ENCODE results near the gene METTL26. TPM values are rescaled to one million over a fixed set of nuclear protein-coding genes. Genes with fewer than 3 reads are reported as not detected.
"Not testable (repeated sequence)": the region's sequence is repeated elsewhere in the genome, so short reads cannot be mapped to it uniquely, and the experiment has no call there.

Gene METTL26
- total RNA-seq, 1 donor from 2014 or later: 31.8 TPM

DNA sequence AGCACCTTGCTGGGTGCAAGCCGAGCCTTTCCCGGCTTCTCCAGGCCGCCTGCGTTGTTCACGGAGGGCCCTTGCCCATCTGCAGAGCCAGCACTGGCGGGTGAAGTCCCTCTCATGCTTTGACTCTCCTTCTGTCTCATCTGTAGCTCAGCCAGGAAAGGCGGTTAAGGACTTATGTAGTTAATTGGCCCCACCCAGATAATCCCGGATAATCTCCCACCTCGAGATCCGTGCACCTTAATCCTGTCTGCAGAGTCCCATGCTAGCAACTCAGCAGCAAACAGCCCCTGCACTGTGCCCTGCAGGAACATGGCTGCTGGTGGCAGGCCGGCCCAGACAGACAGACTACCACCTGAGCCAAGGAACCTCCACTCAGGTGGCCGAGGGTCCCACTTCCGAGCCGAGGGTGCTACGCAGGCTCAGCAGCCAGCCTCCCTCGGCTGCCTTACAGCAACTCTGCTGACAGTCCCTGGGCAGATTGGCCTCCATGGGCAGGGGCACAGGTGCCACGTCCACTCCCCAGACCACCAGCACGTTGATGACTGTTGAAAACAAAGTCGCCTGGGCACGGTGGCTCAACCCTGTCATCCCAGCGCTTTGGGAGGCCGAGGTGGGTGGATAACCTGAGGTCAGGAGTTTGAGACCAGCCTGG, 29.3 kb downstream of the METTL26 start:
- no peak for DNase-seq (ENCODE audit: low spot score in 2 of 2)
- FAIRE-seq: no peak

DNA sequence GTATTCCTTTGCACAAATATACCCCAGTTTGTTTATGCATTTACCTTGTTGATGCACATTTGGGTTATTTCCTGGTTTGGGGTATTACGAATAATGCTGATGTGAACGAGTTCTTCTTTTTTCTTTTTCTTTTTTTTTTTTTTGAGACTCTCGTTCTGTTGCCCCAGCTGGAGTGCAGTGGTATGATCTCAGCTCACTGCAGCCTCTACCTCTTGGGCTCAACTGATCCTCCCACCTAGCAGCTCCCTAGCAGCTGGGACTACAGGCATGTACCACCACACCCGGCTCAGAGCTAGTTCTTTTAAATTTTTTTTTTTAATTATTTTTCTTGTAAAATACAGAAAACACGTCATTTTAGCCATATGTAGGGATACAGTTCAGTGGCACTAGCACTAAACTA, 32.2 kb downstream of the METTL26 start:
- no peak for FAIRE-seq
- no peak for DNase-seq (ENCODE audit: low spot score in 2 of 2)

DNA sequence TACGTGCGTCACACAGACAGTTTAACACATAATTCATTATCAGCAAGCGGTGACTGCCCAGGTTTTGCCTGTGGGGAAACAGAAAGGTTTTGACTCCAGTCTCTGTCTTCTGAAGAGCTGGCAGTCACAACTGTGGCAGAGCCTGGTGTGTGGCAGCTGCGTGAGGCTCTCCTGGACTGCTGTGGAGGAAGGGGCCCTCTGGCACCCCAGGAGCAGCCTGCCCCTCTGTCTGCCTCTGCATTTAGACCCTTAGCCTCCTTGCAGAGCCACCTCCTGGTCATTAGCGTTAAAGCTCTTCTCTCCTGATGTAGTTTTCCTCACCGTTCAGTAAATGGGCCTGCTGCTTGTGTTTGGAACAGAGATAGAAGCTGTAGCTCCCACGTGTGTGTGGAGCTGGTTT, 35.3 kb downstream of the METTL26 start:
- FAIRE-seq (no peak), DNase-seq (ENCODE audit: low spot score in 2 of 2) (no peak)

DNA sequence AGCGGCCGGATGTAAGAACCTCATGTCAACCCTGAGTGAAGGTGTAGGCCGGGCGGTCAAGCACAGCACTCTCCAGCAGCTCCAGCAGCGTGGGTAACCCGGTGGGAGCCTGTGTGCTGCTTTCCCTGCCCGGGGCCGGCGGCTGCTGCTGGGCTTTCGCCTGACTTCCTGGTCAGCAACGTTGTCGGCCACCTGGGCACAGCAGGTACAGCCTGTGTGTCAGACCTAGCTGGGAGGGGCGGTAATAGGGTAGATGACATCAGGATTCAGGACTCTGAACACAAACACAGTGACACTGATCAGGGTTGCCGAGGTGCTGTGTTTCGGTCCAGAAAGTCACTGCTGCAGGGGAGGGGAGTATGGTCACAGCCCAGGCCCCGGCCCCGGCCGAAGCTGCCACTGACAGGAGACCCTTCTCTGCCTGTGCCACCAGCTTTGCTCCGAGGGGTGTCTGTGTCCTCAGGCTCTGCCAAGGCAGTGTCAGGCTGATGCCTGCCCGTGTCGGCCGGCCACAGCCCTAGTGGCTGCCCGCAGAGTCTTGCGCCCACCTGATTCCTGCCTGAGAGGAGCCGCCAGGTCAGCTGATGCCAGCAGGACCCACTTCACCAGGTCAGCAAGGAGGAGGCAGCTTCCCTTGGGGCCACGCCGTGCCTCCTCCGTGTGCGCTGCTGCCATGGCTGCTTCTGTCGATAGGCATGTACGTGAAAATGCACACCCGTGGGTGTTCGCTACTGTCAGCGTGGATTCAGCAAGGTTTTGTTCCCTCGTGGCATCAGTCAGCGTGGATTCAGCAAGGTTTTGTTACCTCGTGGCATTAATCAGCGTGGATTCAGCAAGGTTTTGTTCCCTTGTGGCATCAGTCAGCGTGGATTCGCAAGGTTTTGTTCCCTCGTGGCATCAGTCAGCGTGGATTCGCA, 37.0 kb downstream of the METTL26 start:
- no peak for DNase-seq (ENCODE audit: low spot score in 2 of 2)
- no peak for FAIRE-seq

DNA sequence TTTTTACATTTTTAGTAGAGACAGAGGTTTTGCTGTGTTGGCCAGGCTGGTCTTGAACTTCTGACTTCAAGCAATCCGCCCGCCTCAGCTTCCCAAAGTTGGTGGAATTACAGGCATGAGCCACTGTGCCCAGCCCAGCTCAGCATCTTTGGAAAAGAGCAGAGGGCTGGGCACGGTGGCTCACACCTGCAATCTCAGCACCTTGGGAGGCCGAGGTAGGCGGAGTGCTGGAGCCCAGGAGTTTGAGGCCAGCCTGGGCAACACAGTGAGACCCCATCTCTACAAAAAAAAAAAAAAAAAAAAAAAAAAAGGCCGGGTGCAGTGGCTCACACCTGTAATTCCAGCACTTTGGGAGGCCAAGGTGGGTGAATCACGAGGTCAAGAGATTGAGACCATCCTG, 38.5 kb downstream of the METTL26 start:
- not testable (repeated sequence) for DNase-seq (ENCODE audit: low spot score in 2 of 2); FAIRE-seq

DNA sequence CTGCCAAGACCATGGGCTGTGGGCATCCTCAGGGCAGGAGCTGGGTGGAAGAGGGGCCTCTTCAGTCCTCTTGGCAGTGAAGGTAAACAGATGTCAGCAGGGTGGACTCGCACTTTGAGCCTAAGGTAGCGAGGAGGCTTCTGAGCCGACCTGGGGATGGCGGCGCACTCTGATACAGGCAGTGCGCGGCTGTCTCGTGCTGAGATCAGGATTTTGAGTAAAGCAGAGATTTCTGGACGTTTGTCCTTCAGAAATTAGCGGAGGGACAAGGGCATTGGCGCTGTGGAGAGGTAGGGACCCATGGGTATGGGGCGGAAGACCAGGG, 39.4 kb downstream of the METTL26 start:
- DNase-seq (ENCODE audit: low spot score in 2 of 2): no peak
- FAIRE-seq: no peak

DNA sequence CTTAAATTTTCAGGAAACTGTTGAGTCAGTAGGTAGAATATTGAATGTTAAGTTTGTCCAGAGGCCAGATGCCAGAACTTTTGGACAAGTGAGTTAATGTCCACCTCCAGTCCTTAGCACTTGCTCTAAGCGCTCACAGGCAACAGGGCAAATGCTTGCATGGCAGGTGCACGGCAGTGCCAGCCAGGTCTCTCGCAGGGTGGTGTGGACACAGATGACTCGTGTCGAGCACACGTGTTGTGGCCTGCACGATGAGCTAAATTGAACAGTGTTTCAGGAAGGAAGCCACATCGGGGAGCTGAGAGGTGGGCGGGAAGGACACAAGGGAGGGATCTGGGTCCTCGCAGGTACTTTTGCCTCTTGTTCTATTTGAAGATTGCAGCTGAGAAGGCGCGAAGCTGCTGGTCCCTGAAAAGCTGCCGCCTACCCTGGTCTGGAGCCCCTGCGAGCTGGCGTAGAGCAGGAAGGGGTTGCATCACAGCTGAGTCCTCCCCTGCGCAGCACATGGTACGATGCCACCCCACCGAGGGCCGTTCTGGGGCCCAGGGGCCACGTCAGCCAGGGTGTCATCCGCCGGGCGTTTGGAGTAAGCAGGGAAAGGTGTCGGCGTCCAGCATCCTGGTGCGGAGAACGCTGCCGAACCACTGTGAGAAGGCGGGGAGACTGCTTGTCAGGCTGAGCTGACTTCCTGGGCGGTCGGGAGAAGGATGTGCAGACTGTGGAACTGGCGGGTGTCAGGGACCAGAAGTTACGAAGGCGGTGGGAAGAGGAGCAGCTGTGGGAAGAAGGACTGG, 40.0 kb downstream of the METTL26 start:
- no peak for DNase-seq (ENCODE audit: low spot score in 2 of 2)

DNA sequence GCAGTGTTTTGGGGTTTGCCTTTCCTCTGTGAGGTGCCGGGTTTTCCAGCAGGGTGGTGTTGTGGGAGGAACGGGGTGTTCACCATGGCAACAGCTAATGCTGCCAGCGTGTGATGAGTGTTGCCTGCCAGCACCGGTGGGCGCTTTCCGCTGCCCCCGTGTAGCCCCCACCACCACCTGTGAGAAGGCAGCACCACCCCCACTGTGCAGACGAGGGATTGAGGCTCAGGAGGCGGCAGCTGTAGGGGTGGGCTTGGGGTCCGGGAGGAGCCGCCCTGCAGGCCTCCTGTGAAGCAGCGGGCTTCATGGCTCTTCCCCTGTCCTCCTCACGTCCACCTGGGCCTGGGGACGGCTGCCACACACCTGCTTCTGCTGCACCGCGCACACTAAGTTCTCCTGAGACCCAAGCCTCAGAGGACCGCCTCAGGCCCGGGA, 41.0 kb downstream of the METTL26 start:
- FAIRE-seq: no peak
- DNase-seq (ENCODE audit: low spot score in 2 of 2): no peak

More for the DNA sequence above, 40.0 kb downstream of the METTL26 start:
- FAIRE-seq: no peak

DNA sequence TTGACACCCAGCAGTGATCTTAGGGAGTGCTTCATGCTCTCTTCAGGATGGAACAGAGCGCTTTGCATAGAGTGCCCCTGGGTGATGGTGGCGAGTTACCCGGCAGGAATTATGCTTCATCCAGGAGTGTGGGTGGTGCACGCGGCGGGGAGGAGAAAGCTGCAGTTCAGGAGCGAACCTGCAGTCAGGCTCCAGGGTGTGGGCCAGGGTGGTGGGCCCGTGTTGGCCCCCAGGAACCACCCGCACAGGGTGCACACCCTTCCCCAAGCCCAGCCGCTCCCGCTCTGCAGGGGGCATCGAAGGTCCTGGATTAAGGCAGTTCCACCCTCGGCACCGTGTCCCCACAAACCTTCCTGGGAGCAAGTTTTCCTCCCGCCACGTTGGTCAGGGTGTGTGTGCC, 42.3 kb downstream of the METTL26 start:
- DNase-seq (ENCODE audit: low spot score in 2 of 2): no peak
- no peak for FAIRE-seq

DNA sequence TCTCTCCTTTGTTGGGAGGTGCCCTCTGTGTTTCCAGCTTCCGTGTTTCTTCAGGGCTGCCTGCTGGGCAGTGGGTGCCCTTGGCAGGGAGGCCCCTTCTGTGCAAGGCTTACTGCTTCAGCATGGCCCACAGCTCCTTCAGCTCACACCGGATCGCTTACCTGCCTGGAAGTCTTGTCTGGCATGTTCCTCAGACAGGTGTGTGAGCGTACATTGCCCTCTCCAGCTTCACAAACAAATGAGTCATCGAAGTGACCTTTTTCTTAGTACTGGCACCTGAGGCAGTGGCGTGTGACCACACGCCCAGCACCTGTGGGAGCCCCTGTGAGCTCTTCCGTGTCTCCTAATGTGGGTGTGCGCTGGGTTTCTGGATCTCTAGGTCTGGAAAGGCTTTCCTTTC, 42.7 kb downstream of the METTL26 start:
- no peak for FAIRE-seq
- no peak for DNase-seq (ENCODE audit: low spot score in 2 of 2)

DNA sequence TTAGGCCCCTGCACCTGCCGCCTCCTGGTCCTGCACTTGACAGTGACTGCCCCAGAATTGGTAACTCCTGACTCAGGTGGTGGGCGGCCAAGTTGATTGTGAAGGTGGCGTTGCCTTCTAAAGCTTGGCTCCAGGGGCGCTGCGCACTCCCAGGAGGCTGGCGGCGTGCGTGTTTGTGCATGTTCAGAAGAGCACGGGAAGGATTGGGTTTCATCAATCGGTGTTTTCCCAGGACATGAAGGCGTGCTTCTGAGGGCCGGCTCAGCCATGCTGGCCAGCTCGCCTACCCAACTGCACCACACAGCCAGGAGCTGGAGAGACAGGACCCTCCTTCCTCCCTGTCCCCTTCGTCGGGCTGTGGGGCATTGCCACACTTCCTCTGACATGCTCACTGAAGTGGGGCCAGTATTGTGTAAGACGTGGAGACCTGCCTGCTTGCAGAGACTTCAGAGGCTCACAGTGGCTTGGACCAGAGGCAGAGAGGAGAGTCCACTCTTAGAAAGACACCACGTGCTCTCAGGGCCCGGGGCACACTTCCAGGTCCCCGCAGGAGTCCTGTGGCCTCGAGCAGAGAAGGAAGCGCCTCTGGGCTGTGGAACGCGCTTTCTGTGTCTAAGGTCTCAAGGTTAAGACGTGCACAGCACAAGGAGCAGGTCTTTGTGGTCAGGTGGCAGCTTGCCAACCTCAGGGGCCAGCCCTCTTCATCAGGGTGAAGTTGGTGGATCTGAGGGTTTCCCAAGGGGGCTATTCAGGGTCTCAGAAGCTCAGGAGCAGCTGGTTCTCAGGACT, 43.4 kb downstream of the METTL26 start:
- peak in 1 of 2 donors; percentile 54 for DNase-seq (ENCODE audit: low spot score in 2 of 2)
- no peak for FAIRE-seq

DNA sequence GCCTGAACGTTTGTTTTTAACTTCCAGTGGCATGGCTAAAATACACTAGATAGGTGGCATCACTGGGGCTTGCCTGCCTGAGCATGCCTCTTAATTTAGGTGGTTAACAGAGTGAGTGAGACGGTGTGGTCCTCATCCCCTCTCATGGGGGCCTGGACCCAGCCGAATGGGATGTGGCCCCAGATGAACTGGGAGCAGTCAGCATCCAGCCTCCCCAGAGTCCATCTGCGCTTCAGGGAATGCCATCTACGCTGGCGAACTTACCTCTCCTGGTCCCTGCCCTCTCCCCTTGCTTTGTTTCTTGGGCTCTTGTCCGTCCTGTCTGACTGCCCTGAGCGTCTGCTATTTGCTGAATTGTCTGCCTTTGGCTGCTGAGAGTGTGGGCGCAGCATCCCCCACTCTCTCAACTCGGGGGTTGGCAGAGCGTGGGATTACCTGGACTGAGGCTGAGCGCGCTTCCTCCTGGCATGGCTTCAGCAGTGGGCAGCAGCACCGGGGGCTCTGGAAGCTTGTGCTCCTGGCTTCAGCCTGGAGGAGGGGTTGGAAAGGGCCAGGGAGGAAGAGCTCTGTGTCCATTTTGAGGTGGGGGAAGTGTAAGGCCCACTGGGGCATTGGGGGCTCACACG, 44.1 kb downstream of the METTL26 start:
- FAIRE-seq (no peak), DNase-seq (ENCODE audit: low spot score in 2 of 2) (no peak)

DNA sequence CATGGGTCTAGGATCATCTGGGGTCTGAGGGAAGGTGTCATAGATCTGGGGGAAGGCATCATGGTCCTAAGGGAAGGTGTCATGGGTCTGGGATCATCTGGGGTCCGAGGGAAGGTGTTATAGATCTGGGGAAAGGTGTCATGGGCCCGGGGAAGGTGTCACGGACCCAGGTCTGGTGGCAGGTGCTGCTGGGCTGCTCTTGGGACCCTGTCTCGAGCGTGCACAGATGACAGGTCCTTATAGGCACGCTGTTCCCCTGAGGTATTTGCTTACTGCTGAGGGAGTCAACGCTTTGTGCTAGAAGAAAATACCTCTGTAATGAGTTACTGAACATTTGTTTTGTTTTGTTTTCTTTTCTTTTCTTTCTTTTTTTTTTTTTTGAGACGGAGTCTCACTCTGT, 44.9 kb downstream of the METTL26 start:
- no peak for FAIRE-seq
- DNase-seq (ENCODE audit: low spot score in 2 of 2): no peak

DNA sequence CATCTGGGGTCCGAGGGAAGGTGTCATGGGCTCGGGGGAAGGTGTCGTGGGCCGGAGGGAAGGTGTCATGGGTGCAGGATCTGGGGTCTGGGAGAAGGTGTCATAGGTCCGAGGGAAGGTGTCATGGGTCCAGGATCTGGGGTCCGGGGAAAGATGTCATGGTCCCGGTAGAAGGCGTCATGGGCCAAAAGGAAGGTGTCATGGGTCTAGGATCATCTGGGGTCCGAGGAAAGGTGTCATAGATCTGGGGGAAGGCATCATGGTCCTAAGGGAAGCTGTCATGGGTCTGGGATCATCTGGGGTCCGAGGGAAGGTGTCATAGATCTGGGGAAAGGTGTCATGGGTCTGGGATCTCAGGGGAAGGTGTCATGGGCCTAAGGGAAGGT, 45.3 kb downstream of the METTL26 start:
- FAIRE-seq: no peak

DNA sequence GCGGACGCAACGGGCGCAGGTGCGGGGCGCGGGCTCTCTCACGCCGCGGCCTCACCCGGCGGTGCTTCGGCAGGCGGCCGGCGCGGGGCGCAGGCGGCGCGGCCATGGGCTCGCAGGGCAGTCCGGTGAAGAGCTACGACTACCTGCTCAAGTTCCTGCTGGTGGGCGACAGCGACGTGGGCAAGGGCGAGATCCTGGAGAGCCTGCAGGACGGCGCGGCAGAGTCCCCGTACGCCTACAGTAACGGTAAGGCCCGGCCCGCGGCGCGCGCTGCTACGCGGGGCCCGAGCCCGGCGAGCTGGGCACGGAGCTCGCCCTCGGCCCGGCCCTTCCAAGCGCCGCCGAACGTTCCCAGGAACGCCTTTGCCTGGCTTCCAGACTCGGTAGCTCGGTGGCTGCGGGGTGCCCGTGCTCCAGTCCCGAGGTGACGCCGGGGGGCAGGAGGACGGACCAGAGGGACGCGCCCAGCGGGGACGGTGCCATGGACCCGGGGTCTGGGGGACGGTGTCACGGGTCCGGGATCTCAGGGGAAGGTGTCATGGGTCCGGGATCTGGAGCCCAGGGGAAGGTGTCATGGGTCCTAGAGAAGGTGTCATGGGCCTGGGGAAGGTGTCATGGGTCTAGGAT, 45.8 kb downstream of the METTL26 start:
- FAIRE-seq (no peak), DNase-seq (ENCODE audit: low spot score in 2 of 2) (no peak)

More for the DNA sequence above, 45.3 kb downstream of the METTL26 start:
- DNase-seq (ENCODE audit: low spot score in 2 of 2): no peak

DNA sequence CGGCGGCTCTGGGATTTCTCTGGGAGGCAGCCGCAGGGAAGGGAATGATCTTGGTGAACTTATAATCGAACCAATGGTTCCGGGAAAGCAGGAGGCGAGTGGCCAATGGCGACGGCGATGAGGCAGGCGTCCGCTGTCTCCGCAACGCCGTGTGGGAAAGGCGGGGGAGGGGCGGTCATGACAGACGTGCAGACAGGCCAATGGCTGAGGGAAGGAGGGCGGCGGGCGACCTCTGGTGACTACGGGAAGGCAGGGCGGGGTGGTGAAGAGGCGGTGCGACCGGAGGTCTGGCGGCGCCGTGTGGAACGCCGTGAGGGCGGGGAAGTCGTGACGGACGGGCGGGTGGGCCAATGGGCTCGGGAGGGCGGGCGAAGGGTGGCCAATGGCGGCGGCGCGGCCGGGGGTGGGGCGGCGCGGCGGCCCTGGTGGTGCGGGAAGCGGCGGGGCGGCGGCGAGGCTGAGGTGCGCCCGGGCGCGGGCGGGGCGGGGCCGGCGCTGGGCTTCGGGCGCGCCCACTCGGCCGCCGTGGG, 46.4 kb downstream of the METTL26 start, which contains the start of gene RAB40C:
TSS of gene RAB40C (plus strand) at position 409 of the 530 bp plus-strand sequence. CDS start 226 bp downstream, outside the sequence.
- DNase-seq (ENCODE audit: low spot score in 2 of 2) (peak; percentile 98 to 99), FAIRE-seq (no peak)

DNA sequence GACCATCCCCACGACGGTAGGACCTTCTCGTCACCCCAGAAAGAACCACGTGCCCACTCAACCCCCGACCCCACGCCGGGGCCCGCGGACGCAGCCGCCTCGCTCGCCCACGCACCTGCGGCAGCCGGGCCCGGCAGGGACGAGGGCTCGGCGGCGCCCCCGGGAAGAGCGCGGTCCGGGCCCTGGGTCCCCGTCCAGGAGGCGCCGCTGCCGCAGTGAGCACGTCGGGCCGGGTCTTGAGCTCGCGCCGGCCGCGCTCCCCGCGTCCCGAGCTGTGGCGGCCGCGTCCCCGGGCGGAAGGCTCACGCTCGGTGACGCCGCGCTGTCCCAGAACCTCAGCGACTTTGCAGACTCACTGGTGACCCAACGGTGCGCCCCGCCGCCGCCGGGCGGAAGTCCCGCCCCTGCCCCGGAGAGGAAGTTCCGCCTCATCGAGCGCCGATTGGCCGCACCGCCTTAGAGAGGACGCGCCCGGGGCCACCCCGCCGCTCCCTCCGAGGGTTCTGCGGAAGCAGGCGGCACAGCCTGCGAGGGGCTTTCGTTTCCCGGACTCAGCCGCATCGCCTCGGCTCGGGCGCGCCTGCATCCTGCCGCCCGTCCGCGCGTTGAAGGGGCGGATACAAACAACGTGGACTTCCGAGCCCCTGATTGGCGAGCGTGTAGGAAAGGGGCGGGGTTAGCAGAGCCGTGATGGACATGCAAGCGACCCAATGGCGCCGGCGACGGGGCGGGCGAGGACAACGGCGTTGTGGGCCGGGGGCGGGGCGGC, 47.0 kb downstream of the METTL26 start:
- DNase-seq (ENCODE audit: low spot score in 2 of 2): peak; percentile 92 to 97
- no peak for FAIRE-seq

DNA sequence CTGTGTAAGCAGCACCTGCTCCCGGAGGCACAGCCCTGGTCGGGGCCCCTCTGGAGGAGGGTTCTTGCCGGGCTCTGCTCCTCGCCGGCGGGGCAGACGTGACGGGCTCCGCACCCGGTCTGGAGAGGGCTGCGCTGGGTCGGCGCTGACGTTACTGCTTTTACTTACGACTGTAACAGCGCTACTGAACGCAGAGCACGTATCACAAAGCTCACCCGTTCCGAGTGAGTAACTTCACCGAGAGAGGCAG, 47.5 kb downstream of the METTL26 start:
- no peak for DNase-seq (ENCODE audit: low spot score in 2 of 2)
- no peak for FAIRE-seq

Measured in frontal cortex (tissue), 4 donors.